Measurements from ENCODE around the gene SRSF6.

The SRSF6 gene

GRCh38 chr20:43506238-43506637 lies 48.5 kb downstream of the SRSF6 start:
- peak; percentile 2 for DNase-seq (ENCODE audit: low spot score)
- TF ChIP-seq, protein P1, sequence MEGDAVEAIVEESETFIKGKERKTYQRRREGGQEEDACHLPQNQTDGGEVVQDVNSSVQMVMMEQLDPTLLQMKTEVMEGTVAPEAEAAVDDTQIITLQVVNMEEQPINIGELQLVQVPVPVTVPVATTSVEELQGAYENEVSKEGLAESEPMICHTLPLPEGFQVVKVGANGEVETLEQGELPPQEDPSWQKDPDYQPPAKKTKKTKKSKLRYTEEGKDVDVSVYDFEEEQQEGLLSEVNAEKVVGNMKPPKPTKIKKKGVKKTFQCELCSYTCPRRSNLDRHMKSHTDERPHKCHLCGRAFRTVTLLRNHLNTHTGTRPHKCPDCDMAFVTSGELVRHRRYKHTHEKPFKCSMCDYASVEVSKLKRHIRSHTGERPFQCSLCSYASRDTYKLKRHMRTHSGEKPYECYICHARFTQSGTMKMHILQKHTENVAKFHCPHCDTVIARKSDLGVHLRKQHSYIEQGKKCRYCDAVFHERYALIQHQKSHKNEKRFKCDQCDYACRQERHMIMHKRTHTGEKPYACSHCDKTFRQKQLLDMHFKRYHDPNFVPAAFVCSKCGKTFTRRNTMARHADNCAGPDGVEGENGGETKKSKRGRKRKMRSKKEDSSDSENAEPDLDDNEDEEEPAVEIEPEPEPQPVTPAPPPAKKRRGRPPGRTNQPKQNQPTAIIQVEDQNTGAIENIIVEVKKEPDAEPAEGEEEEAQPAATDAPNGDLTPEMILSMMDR (IDR thresholded peaks at IDR 0.05; ENCODE audit: extremely low read depth, missing control alignments) = no peak

- DNase-seq (ENCODE audit: low spot score) = peak; percentile 79
- TF ChIP-seq, protein P1 (IDR thresholded peaks at IDR 0.05; ENCODE audit: extremely low read depth, missing control alignments) = no peak
Observed at GRCh38 chr20:43507150-43508080, 49.7 kb downstream of the SRSF6 start, which contains the start of gene L3MBTL1. L3MBTL1 (plus strand) TSS chr20:43507697; CDS start chr20:43513504, 5,807 bp downstream.

DNA sequence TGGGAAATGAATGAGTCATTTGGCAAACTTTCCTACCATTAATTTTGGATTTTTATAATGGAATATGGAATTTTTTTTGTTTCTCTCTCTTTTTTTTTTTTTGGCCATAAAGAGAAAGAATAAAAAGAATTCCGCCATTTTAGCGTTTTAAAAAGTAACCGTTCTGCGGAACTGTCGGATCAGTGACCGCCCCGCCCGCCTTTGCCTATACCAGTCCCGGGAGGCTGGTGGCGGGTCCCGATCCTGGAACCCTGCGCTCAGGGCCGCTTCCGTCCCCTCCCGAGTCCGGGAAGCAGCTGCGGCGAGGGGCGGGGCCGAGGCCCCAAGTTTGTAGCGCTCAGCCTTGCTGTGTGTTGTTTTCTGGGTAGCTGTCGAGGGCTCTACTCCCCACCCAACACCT lies 50.4 kb downstream of the SRSF6 start:
- TF ChIP-seq, protein P1 (IDR thresholded peaks at IDR 0.05; ENCODE audit: extremely low read depth, missing control alignments) = no peak
- DNase-seq (ENCODE audit: low spot score) = no peak

DNA sequence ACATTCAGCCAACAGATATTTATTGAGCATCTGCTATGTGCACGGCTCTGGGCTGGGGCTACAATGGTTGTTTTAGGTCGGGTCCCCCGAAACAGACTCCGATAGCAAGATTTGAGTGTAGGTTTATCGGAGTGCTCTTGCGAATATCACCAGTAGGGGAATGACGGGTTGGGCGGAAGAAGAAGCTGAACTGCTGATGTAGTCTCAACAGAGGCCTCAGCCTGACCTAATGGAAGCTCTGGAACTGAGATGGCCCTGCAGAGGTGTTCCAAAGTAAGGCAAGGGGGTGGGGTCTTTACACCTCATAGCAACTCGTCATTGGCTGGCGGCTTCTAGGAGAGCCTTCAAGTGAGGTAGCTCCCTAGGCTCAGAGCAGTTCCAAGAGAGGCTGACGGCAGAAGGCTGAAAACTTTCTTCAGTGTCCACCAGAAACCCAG lies 50.9 kb downstream of the SRSF6 start:
- peak; percentile 32 for DNase-seq (ENCODE audit: low spot score)

GRCh38 chr20:43511879-43512278 lies 54.2 kb downstream of the SRSF6 start:
- TF ChIP-seq, protein P1 (IDR thresholded peaks at IDR 0.05; ENCODE audit: extremely low read depth, missing control alignments) = no peak
- no peak for DNase-seq (ENCODE audit: low spot score)

More for the DNA sequence above, 50.9 kb downstream of the SRSF6 start:
- TF ChIP-seq, protein P1 (IDR thresholded peaks at IDR 0.05; ENCODE audit: extremely low read depth, missing control alignments) = no peak

GRCh38 chr20:43513372-43513930 lies 55.8 kb downstream of the SRSF6 start:
- TF ChIP-seq, protein P1 (IDR thresholded peaks at IDR 0.05; ENCODE audit: extremely low read depth, missing control alignments) = no peak
- DNase-seq (ENCODE audit: low spot score) = peak; percentile 32

All from GM20000 (cell line).